ENCODE measurements around the gene ARHGAP20.

ARHGAP20 gene

DNA sequence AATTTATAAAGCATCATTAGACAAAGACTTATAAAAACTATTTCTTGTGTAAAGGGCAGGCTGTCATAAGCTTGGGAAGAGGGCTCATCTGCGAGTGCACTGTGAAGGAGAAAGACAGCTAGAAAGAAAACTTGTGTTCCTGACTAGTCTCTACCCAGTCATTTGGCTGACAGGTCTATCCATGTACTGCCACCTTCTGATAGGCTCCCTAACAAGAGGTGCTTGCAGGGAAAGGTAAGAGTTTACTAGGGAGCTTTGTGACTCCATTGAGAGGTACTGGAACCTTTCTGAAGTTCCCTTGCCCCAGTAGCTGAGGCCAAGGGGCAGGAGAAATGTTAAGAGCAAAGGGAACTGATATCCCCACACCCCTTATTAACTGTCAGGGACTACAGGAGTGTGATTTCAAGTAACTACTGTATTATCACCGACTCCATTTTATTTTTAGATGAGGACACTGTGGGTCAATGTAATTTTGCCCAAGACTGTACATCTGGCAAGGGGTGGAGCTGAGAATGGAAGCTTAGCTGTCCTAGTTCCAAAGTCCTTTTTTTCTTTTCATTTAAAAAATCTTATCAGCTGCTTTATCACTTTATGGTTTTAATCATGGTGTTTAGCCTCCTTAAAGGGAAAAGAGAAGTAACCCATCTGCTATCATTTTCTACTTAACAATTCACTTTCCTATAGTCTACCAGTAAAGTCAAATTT lies 129.4 kb downstream of the ARHGAP20 start:
- TF ChIP-seq, protein P1, sequence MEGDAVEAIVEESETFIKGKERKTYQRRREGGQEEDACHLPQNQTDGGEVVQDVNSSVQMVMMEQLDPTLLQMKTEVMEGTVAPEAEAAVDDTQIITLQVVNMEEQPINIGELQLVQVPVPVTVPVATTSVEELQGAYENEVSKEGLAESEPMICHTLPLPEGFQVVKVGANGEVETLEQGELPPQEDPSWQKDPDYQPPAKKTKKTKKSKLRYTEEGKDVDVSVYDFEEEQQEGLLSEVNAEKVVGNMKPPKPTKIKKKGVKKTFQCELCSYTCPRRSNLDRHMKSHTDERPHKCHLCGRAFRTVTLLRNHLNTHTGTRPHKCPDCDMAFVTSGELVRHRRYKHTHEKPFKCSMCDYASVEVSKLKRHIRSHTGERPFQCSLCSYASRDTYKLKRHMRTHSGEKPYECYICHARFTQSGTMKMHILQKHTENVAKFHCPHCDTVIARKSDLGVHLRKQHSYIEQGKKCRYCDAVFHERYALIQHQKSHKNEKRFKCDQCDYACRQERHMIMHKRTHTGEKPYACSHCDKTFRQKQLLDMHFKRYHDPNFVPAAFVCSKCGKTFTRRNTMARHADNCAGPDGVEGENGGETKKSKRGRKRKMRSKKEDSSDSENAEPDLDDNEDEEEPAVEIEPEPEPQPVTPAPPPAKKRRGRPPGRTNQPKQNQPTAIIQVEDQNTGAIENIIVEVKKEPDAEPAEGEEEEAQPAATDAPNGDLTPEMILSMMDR (conservative IDR thresholded peaks at IDR 0.05), result no peak
- H3K27ac ChIP-seq, result no peak overlapping the region

DNA sequence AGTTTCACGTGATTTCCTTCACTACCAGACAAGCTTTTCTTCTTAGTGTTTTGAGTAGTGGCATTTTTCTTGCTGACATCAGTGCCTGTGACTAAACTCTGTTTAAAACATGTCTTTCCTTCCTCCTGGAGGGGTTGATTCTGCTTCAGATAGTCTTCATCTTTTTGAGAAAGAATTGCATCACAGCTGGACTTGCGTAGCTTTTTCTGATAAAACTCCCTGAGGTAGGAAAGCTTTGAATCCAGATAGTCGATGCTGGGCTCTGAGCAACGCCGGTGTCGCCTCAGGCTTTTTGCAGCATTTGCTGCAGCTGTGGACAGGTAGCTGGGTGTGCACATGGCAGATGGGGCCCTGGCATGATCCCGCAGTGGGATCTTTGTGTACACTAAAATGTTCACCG lies 131.7 kb downstream of the ARHGAP20 start:
- TF ChIP-seq, protein P1 (conservative IDR thresholded peaks at IDR 0.05), result no peak

DNA sequence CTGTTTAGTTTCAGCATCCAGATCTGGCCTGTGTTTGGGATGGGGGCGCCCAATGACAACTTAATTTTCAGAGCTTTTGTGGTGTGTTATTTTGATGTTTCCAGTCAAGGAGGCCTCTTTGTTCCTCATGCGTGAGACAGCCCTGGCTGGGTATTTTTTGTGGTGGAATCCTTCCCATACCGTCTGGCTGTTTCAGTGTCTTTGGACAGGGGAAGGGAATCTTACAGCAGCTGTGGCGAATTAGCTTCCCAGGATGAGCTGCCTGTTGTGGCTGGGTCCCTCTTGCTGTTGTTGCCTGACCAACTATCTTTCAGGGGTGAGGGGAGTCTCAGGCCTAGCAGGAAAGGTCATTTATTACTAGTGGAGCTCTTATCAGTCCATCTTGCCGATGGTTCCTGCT lies 138.8 kb downstream of the ARHGAP20 start:
- TF ChIP-seq, protein P1 (conservative IDR thresholded peaks at IDR 0.05), result no peak

More for the DNA sequence above, 131.7 kb downstream of the ARHGAP20 start:
- no peak overlapping the region for H3K27ac ChIP-seq

DNA sequence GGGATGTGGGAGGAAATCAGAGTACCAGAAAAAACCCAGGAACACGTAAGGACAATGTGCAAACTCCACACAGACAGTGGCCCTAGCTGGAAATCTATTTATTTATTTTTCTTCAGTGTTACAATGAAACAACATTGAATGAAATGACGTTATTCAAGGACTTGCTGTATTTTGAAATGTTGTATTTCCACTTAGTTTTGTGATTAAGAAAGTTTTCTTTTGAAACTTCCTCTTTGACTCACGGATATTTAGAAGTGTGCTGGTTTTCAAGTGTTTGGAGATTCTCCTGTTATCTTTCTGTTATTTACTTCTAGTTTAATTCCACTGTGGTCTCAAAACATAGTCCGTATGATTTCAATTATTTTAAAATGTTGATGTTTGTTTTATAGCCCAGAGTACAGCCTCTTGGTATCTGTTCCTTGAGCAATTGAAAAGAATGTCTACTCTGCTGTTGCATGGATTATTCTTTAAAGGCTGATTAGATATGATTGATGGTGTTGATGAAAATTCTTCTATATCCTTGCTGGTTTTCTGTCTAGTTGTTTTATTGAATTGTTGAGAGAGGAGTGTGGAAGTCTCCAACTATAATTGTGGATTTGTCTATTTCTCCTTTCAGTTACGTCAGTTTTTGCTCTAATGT lies 141.0 kb downstream of the ARHGAP20 start:
- H3K27ac ChIP-seq, result no peak overlapping the region
- TF ChIP-seq, protein P1 (conservative IDR thresholded peaks at IDR 0.05), result no peak

More for the DNA sequence above, 138.8 kb downstream of the ARHGAP20 start:
- no peak overlapping the region for H3K27ac ChIP-seq

DNA sequence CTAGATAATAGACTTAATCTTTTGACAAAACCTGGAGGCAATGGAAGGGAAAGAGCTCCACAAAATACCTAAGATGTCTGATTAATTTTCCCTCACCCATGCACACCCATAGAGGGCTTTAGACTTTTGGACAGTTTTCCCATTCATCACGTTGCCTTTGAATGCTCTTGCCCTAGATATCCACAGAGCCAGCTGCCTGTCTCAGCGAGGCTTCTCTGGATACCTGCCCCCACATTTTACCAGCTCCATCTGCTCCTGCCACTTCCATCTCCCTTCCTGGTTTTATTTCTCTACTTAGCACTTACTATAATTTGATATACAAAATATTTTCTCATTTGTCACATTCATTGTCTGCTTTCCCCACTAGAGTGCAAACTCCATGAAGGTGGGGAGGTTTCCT lies 145.7 kb downstream of the ARHGAP20 start:
- H3K27ac ChIP-seq, result no peak overlapping the region
- TF ChIP-seq, protein P1 (conservative IDR thresholded peaks at IDR 0.05), result no peak

DNA sequence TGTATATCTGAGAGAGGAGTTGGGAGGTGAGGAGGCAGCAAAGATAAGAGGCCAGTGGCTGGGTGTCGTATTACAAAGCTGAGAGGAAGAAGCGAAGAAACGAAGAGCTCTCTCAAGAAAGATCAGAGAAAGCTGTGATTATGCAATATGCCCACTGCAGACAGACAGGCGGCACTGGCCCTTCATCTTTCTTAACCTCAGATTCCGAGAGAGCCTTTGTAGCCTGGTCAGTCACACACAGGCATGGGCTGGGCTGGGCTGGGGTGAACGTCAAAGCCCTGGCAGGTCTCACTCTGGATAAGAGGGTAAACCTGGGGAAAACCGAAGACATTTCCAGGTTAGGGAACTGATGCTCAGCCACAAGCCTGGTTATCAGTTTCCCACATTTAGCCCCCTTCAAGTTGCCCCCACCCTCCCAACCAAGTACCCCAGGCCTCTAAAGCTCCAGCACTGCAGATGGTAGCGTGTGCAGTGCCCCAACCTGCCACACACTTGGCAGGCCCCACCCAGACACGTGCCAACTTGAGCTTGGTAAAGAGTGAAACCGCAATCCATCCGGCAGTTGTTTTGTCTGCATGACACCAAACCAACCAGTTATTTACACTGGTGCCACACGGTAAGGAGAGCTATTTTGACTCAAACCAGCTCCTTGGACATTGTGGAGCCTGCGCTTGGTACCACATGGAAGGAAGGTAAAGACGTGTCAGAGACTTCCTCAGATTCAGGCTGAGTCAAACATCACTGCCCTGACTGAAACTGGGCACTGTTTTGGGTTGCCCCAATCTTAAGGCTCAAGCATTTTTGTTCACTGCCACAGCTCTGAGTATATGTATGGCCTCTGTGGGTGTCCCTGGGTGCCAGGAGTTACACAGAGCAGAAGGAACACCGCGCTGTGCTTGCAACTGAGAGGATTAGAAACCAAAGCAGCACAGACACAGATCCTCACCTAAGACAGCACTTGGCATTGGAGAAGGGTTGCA lies 146.6 kb downstream of the ARHGAP20 start:
- TF ChIP-seq, protein P1 (conservative IDR thresholded peaks at IDR 0.05), result no peak
- no peak overlapping the region for H3K27ac ChIP-seq

Measured in VCaP (cell line).